SK-N-SH treated with all-trans-retinoic acid at 6 μM for 48 hours (cell line): ENCODE data around the gene PDGFB.

Source experiments
- ARNTL ChIP-seq: fragments of 450-650 bp; formaldehyde crosslinking; IDR thresholded peaks from 2 replicates; pipeline ENCODE4 v1.5.0; 2020; ENCODE audit warnings: low read depth, mild to moderate bottlenecking, moderate library complexity, borderline replicate concordance
- BACH2 ChIP-seq: fragments of 250-450 bp; sonication (Bioruptor Pico); IDR thresholded peaks from 2 replicates; pipeline ENCODE4 v1.9.0; 2021; ENCODE audit warnings: mild to moderate bottlenecking, borderline replicate concordance
- CREB5 ChIP-seq: fragments of 250-450 bp; sonication (Bioruptor Pico); IDR thresholded peaks from 2 replicates; pipeline ENCODE4 v1.5.1; 2020; ENCODE audit warnings: low read depth, mild to moderate bottlenecking, moderate library complexity
- CSRNP3 ChIP-seq: fragments of 250-450 bp; sonication (Bioruptor Pico); IDR thresholded peaks from 2 replicates; pipeline ENCODE4 v1.5.1; 2021; ENCODE audit warnings: mild to moderate bottlenecking, moderate library complexity
- ESRRG ChIP-seq: fragments of 250-450 bp; sonication (Bioruptor Pico); IDR thresholded peaks from 2 replicates; pipeline ENCODE4 v1.6.1; 2021; ENCODE audit warnings: mild to moderate bottlenecking
- PATZ1 ChIP-seq: fragments of 250-450 bp; sonication (Bioruptor Pico); IDR thresholded peaks from 2 replicates; pipeline ENCODE4 v1.8.0; 2020; ENCODE audit warnings: mild to moderate bottlenecking, moderate library complexity, borderline replicate concordance
- PPARA ChIP-seq: fragments of 250-450 bp; sonication (Bioruptor Pico); IDR thresholded peaks from 2 replicates; pipeline ENCODE4 v1.5.0; 2020; ENCODE audit warnings: mild to moderate bottlenecking, borderline replicate concordance
- RARB ChIP-seq: fragments of 250-450 bp; sonication (Bioruptor Pico); IDR thresholded peaks from 2 replicates; pipeline ENCODE4 v1.8.0; 2021; ENCODE audit warnings: mild to moderate bottlenecking, moderate library complexity
- SNAI2 ChIP-seq: fragments of 250-450 bp; sonication (Bioruptor Pico); IDR thresholded peaks from 2 replicates; pipeline ENCODE4 v1.5.0; 2020; ENCODE audit warnings: mild to moderate bottlenecking, moderate library complexity
- ZC3H10 ChIP-seq: fragments of 250-450 bp; sonication (Bioruptor Pico); IDR thresholded peaks from 2 replicates; pipeline ENCODE4 v1.5.1; 2021; ENCODE audit warnings: mild to moderate bottlenecking, moderate library complexity
- ZFP3 ChIP-seq: fragments of 250-450 bp; sonication (Bioruptor Pico); IDR thresholded peaks from 2 replicates; pipeline ENCODE4 v1.5.0; 2020; ENCODE audit warnings: mild to moderate bottlenecking, moderate library complexity
- ZFP30 ChIP-seq: fragments of 450-650 bp; formaldehyde crosslinking; IDR thresholded peaks from 2 replicates; pipeline ENCODE4 v1.5.0; 2022; ENCODE audit warnings: mild to moderate bottlenecking, moderate library complexity

- TF ChIP-seq PATZ1 (CRISPR knock-in tag) (no peak), ZFP3 (no peak), BACH2 (CRISPR knock-in tag) (no peak), ARNTL (CRISPR knock-in tag) (no peak), SNAI2 (no peak), ZFP30 (CRISPR knock-in tag) (no peak), RARB (no peak), ZC3H10 (CRISPR knock-in tag) (no peak), CSRNP3 (CRISPR knock-in tag) (no peak), CREB5 (CRISPR knock-in tag) (no peak), ESRRG (CRISPR knock-in tag) (no peak), PPARA (CRISPR knock-in tag) (no peak)
Observed at GRCh38 chr22:39226353-39226752, 18.4 kb downstream of the PDGFB start.
